NCI-H2227 treated with DMSO at 0.1 percent for 48 hours (cell line): Measurements from ENCODE around the gene CHMP1B.
A peak's percentile ranks its signal among the peaks of the same experiment; 100 is the strongest.
"Not testable (repeated sequence)": the region's sequence is repeated elsewhere in the genome, so short reads cannot be mapped to it uniquely, and the experiment has no call there.

Experiments
- DNase-seq: peaks from one replicate; lab custom pipeline; 2025; lab: John Stamatoyannopoulos, UW

CHMP1B gene

GRCh38 chr18:11840493-11840892 lies 10.7 kb upstream of the CHMP1B start:
- peak; percentile 34 for DNase-seq

GRCh38 chr18:11842562-11842961 lies 8.7 kb upstream of the CHMP1B start:
- no peak for DNase-seq

GRCh38 chr18:11844436-11844835 lies 6.8 kb upstream of the CHMP1B start:
- DNase-seq: no peak

- DNase-seq: no peak
These were observed 5.6 kb upstream of the CHMP1B start for GRCh38 chr18:11845654-11846053.

GRCh38 chr18:11847811-11848210 lies 3.4 kb upstream of the CHMP1B start:
- DNase-seq: no peak

- DNase-seq: no peak
These were observed 1.9 kb upstream of the CHMP1B start for GRCh38 chr18:11849279-11849678.

GRCh38 chr18:11849841-11850634 lies 1.2 kb upstream of the CHMP1B start:
- DNase-seq: peak; percentile 55

- peak; percentile 65 for DNase-seq
These were observed 430 bp upstream of the CHMP1B start for GRCh38 chr18:11850821-11851145.

GRCh38 chr18:11851806-11852337 lies 659 bp downstream of the CHMP1B start:
- no peak for DNase-seq

GRCh38 chr18:11854554-11854953 lies 3.3 kb downstream of the CHMP1B start:
- not testable (repeated sequence) for DNase-seq

GRCh38 chr18:11857177-11857887 lies 6.1 kb downstream of the CHMP1B start:
- DNase-seq: peak; percentile 41

GRCh38 chr18:11859282-11859830 lies 8.1 kb downstream of the CHMP1B start:
- no peak for DNase-seq

GRCh38 chr18:11859903-11860407 lies 8.7 kb downstream of the CHMP1B start:
- no peak for DNase-seq

GRCh38 chr18:11860594-11861450 lies 9.6 kb downstream of the CHMP1B start:
- DNase-seq: no peak

GRCh38 chr18:11861583-11862288 lies 10.5 kb downstream of the CHMP1B start:
- no peak for DNase-seq

- DNase-seq: no peak
These were observed 11.4 kb downstream of the CHMP1B start for GRCh38 chr18:11862468-11863137.

- DNase-seq: no peak
These were observed 13.3 kb downstream of the CHMP1B start for GRCh38 chr18:11864471-11864870.

- no peak for DNase-seq
These were observed 13.9 kb downstream of the CHMP1B start for GRCh38 chr18:11865071-11865470.

- DNase-seq: no peak
These were observed 15.1 kb downstream of the CHMP1B start for GRCh38 chr18:11866329-11866728.

- no peak for DNase-seq
These were observed 15.6 kb downstream of the CHMP1B start for GRCh38 chr18:11866764-11867163.

- no peak for DNase-seq
These were observed 17.0 kb downstream of the CHMP1B start for GRCh38 chr18:11868230-11868629.
